Measurements from ENCODE around the gene TFF3.

DNA sequence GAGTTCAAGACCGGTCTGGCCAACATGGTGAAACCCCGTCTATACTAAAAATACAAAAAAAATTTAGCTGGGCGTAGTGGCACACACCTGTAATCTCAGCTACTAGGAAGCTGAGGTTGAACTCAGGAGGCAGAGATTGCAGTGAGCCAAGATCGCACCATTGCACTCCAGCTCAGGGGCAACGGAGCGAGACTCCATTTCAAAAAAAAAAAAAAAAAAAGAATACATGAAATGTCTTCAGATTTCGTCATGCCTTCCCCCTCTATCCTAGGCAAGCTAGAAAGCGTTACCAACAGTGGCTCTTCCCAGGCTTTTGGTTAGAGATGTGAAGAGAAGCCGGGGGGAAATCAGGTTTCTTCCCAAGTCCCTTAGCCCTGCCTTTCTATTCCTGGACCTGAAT, 47.5 kb upstream of the TFF3 start:
- TF ChIP-seq, protein P1, sequence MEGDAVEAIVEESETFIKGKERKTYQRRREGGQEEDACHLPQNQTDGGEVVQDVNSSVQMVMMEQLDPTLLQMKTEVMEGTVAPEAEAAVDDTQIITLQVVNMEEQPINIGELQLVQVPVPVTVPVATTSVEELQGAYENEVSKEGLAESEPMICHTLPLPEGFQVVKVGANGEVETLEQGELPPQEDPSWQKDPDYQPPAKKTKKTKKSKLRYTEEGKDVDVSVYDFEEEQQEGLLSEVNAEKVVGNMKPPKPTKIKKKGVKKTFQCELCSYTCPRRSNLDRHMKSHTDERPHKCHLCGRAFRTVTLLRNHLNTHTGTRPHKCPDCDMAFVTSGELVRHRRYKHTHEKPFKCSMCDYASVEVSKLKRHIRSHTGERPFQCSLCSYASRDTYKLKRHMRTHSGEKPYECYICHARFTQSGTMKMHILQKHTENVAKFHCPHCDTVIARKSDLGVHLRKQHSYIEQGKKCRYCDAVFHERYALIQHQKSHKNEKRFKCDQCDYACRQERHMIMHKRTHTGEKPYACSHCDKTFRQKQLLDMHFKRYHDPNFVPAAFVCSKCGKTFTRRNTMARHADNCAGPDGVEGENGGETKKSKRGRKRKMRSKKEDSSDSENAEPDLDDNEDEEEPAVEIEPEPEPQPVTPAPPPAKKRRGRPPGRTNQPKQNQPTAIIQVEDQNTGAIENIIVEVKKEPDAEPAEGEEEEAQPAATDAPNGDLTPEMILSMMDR (IDR thresholded peaks at IDR 0.05), result no peak
- TF ChIP-seq POLR2A (IDR thresholded peaks at IDR 0.05), result no peak

All from lower leg skin (tissue), 3 donors.